OCI-LY1 (cell line): ENCODE measurements around the gene YAP1.

Experiments
- CTCF ChIP-seq: fragments of 200-600 bp; sonication (generic), shearing (Covaris generic); IDR thresholded peaks from 2 replicates; pipeline ENCODE4 v1.5.1; 2017; ENCODE audit warnings: mild to moderate bottlenecking, antibody characterized with exemption, low read length, moderate library complexity, mixed read lengths
- EZH2 ChIP-seq: fragments of 200-600 bp; sonication (generic), shearing (Covaris generic); IDR thresholded peaks from 2 replicates; pipeline ENCODE4 v1.8.0; 2017; ENCODE audit warnings: borderline replicate concordance, mixed run types, mild to moderate bottlenecking, antibody characterized with exemption, low read length, moderate library complexity, mixed read lengths

- TF ChIP-seq CTCF (no peak), EZH2 (no peak)
These were observed at the start of gene YAP1 for GRCh38 chr11:102109896-102110760.
